ENCODE data around the gene HECTD2.

DNA sequence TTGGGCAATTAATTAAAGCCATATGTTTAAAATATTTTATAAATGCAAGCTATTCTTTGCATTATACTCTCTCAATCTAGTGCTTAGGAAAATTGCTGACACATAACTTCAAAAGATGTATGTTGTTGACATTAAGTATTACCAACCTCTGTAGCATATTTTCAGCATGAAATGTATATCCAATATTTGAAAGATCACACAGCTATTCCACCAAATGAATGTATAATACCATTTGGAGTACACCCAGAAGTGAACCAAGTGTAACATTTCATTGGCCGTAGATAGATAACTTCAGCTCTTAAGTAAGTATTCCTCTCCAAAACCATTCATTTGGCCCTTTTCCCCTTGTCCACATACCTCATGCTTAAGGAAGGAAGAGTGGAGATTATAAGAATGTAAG lies 104.6 kb downstream of the HECTD2 start:
- TF ChIP-seq, protein P1, sequence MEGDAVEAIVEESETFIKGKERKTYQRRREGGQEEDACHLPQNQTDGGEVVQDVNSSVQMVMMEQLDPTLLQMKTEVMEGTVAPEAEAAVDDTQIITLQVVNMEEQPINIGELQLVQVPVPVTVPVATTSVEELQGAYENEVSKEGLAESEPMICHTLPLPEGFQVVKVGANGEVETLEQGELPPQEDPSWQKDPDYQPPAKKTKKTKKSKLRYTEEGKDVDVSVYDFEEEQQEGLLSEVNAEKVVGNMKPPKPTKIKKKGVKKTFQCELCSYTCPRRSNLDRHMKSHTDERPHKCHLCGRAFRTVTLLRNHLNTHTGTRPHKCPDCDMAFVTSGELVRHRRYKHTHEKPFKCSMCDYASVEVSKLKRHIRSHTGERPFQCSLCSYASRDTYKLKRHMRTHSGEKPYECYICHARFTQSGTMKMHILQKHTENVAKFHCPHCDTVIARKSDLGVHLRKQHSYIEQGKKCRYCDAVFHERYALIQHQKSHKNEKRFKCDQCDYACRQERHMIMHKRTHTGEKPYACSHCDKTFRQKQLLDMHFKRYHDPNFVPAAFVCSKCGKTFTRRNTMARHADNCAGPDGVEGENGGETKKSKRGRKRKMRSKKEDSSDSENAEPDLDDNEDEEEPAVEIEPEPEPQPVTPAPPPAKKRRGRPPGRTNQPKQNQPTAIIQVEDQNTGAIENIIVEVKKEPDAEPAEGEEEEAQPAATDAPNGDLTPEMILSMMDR (IDR thresholded peaks at IDR 0.05; ENCODE audit: low read depth, low read length): no peak
- no peak for TF ChIP-seq EZH2phosphoT487 (IDR thresholded peaks at IDR 0.05; ENCODE audit: low read depth)
